ENCODE measurements around the gene AAK1.

DNA sequence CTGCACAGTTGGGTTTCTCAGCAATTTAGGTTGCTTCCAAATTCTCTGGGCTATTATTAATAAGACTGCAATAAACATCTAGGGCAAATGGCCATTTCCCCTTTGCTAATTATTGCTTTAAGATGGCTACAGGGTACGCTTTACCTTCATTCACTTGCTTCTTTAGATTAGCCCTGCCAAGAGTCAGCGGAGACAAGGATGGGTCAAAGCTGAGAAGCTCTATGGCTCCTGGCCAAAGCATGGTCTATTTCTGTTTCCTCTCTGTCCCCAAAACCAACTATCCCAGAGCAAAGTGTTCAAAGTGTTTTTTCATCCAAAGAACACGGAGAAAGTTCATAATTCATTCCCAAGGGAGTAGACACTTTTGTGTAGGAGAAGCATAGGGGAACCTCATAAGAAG lies 131.1 kb downstream of the AAK1 start:
- TF ChIP-seq, protein P1, sequence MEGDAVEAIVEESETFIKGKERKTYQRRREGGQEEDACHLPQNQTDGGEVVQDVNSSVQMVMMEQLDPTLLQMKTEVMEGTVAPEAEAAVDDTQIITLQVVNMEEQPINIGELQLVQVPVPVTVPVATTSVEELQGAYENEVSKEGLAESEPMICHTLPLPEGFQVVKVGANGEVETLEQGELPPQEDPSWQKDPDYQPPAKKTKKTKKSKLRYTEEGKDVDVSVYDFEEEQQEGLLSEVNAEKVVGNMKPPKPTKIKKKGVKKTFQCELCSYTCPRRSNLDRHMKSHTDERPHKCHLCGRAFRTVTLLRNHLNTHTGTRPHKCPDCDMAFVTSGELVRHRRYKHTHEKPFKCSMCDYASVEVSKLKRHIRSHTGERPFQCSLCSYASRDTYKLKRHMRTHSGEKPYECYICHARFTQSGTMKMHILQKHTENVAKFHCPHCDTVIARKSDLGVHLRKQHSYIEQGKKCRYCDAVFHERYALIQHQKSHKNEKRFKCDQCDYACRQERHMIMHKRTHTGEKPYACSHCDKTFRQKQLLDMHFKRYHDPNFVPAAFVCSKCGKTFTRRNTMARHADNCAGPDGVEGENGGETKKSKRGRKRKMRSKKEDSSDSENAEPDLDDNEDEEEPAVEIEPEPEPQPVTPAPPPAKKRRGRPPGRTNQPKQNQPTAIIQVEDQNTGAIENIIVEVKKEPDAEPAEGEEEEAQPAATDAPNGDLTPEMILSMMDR (conservative IDR thresholded peaks at IDR 0.05; ENCODE audit: low read depth, low read length): no peak
- TF ChIP-seq EZH2 (IDR thresholded peaks at IDR 0.05; ENCODE audit: borderline replicate concordance, low read depth, low read length, poor library complexity, severe bottlenecking): no peak

Measured in A673 (cell line).